ENCODE measurements around the gene CTNNB1.

The CTNNB1 gene

DNA sequence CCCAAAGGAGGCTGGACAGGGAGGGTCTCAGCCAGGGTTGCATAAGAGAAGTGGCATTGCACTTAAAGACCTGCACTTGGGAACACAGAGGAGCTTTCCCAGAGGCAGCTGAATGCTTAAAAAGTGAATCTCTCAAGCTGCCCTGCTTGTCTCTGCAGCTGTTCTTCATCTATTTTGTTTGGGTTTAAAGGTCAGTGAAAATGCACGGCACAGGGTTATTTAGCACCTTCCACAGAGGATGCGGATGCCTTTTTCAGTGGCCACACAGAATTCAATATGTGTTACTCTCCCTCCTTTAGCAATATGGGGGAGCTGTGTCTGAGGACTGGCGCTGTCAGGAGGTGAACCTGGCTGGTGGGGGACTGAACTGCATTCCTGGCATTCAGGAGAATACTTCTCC lies 22.7 kb upstream of the CTNNB1 start:
- no peak for TF ChIP-seq CTCF (conservative IDR thresholded peaks at IDR 0.05; ENCODE audit: low read depth, low read length)
- Histone ChIP-seq H3K27me3 (ENCODE audit: insufficient read depth, low read depth) (no peaks in the 10 kb centered on the region), H3K4me1 (ENCODE audit: low read depth, poor library complexity, severe bottlenecking) (no peaks in the 10 kb centered on the region), H3K27ac (no peak overlapping the region), H3K9ac (no peak overlapping the region), H4K20me1 (ENCODE audit: insufficient read depth) (no peaks in the 10 kb centered on the region), H2AFZ (ENCODE audit: low read depth) (no peak overlapping the region), H3K4me2 (no peak overlapping the region), H3K36me3 (ENCODE audit: insufficient read depth) (no peaks in the 10 kb centered on the region), H3K79me2 (ENCODE audit: insufficient read depth, low read depth) (no peaks in the 10 kb centered on the region), H3K4me3 (IDR thresholded peaks at IDR 0.05; ENCODE audit: insufficient read depth, low read depth, low read length) (no peak overlapping the region)

DNA sequence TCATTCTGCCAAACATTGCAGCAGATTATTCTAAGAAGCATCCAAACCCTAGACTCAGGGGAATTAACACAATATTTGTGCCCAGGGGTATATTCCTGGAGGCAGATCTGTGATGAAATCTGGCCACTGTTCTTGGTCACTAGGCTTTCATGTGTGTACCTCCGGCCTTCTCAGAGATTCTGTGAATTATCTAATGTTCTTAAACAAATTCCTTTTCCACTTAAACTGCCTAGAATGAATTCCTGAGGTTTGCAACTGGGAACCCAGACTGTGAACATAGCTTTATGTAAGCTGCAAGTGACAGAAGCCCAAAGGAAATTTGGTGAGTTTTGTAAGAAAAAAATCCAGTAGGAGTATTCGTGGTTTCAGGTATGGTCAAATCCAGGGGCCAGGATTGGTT lies 20.7 kb upstream of the CTNNB1 start:
- Histone ChIP-seq H3K9ac (no peak overlapping the region), H4K20me1 (ENCODE audit: insufficient read depth) (no peaks in the 10 kb centered on the region), H3K4me3 (IDR thresholded peaks at IDR 0.05; ENCODE audit: insufficient read depth, low read depth, low read length) (no peak overlapping the region), H3K4me2 (no peak overlapping the region), H2AFZ (ENCODE audit: low read depth) (no peak overlapping the region), H3K27ac (no peak overlapping the region), H3K79me2 (ENCODE audit: insufficient read depth, low read depth) (no peaks in the 10 kb centered on the region), H3K4me1 (ENCODE audit: low read depth, poor library complexity, severe bottlenecking) (no peaks in the 10 kb centered on the region), H3K36me3 (ENCODE audit: insufficient read depth) (no peaks in the 10 kb centered on the region), H3K27me3 (ENCODE audit: insufficient read depth, low read depth) (no peaks in the 10 kb centered on the region)
- TF ChIP-seq CTCF (conservative IDR thresholded peaks at IDR 0.05; ENCODE audit: low read depth, low read length) = no peak

GRCh38 chr3:41180396-41180795 lies 18.9 kb upstream of the CTNNB1 start:
- Histone ChIP-seq H3K79me2 (ENCODE audit: insufficient read depth, low read depth) (no peaks in the 10 kb centered on the region), H2AFZ (ENCODE audit: low read depth) (no peak overlapping the region), H3K27ac (no peak overlapping the region), H3K9ac (no peak overlapping the region), H3K4me3 (IDR thresholded peaks at IDR 0.05; ENCODE audit: insufficient read depth, low read depth, low read length) (no peak overlapping the region), H3K36me3 (ENCODE audit: insufficient read depth) (no peaks in the 10 kb centered on the region), H3K4me2 (no peak overlapping the region), H3K27me3 (ENCODE audit: insufficient read depth, low read depth) (no peaks in the 10 kb centered on the region), H4K20me1 (ENCODE audit: insufficient read depth) (no peaks in the 10 kb centered on the region), H3K4me1 (ENCODE audit: low read depth, poor library complexity, severe bottlenecking) (no peaks in the 10 kb centered on the region)
- TF ChIP-seq CTCF (conservative IDR thresholded peaks at IDR 0.05; ENCODE audit: low read depth, low read length) = no peak

DNA sequence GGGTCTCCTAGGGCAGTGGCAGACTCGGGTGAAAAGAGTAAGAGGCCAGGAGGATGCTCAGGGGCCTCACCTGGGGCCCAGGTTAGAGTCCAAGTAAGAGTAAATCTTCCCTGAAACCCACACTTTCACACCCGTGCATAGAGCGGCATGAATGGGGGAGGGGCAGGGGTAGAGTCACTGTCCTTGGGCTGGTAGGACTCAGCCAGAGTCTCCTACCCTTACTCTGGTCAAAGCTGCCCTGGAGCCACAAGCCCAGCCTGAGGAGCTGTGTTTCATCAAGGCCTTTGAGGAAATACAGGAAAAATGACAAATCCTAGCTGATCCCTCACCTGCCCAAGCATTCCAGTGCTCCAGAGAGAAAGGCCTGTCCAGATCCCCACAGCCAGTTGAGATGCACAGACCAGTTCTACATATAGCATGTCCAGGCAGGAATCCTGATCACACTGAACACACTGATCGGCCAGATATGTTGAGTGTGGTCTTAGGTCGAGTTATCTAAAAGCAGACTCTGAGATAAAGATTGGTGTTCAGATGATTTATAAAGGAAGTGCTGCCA lies 16.7 kb upstream of the CTNNB1 start:
- Histone ChIP-seq H3K36me3 (ENCODE audit: insufficient read depth) (no peaks in the 10 kb centered on the region), H3K27ac (no peak overlapping the region), H3K27me3 (ENCODE audit: insufficient read depth, low read depth) (no peaks in the 10 kb centered on the region), H3K79me2 (ENCODE audit: insufficient read depth, low read depth) (no peaks in the 10 kb centered on the region), H3K4me2 (no peak overlapping the region), H3K4me3 (IDR thresholded peaks at IDR 0.05; ENCODE audit: insufficient read depth, low read depth, low read length) (no peak overlapping the region), H3K4me1 (ENCODE audit: low read depth, poor library complexity, severe bottlenecking) (no peaks in the 10 kb centered on the region), H2AFZ (ENCODE audit: low read depth) (no peak overlapping the region), H3K9ac (no peak overlapping the region), H4K20me1 (ENCODE audit: insufficient read depth) (no peaks in the 10 kb centered on the region)
- no peak for TF ChIP-seq CTCF (conservative IDR thresholded peaks at IDR 0.05; ENCODE audit: low read depth, low read length)

Data from KMS-11 (cell line).